ENCODE measurements around the gene RAP1A. TPM values are rescaled to one million over a fixed set of nuclear protein-coding genes. Genes with fewer than 3 reads are reported as not detected.

RAP1A gene
- total RNA-seq, 4 donors from 2014 or later, result 34.0 to 87.2 (median 57.7) TPM

DNA sequence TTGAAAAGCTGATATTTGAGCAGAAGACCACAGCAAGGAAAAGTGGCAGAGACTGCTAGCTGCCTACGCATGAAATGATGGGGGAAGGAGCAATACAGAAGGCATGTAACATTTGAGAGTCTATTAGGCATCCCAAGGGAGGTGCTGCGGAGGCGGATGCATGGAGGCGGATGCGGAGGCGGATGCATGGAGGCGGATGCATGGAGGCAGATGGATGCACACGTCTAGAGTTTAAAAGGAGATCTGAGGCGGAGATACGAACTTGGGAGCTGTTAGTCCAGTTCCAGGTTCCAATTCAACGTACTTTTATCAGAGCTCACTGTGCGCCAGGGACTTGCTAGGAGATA is 135.4 kb downstream of the RAP1A start:
- no peak for TF ChIP-seq POLR2AphosphoS5 (IDR thresholded peaks at IDR 0.05)
- H3K9me3 ChIP-seq, result no peaks in the 10 kb centered on the region
- 0 to 2% methylated on average over 1 to 12 of the region's 12 CpGs for WGBS, 2 donors (ENCODE audit: low coverage in 1 of 2)
- in situ Hi-C loops (cut with MboI; ENCODE audit: low pct_ligation_motif_present in 1 of 4, low pct_unique_long_range_greater_than_20kb in 1 of 4, low sequenced_read_pairs in 3 of 4) (loop anchor here in 3 of 4 donors (10.0 to 25.0 kb wide), 4 partner anchors 240 to 543 kb away; partner anchors contain the start of genes ADORA3 (in 1 of the 3), DENND2D (in 1 of the 3) and TMIGD3 (in 1 of the 3)), intact Hi-C loops (cut with DNase I; ENCODE audit: low total_unique reads) (loop anchor here (10.0 kb wide), 1 partner anchor 250 kb away; the partner anchor contains the start of genes ADORA3 and TMIGD3)
- H3K27ac ChIP-seq, result peak overlapping the region; percentile 87 to 96 (median 89)
- no peaks in the 10 kb centered on the region for H3K27me3 ChIP-seq
- peak; percentile 49 for DNase-seq
- peaks cover 0 to 33% (median 22%) of the 10 kb centered on the region in 4 donors for H3K4me1 ChIP-seq
- H3K4me3 ChIP-seq, result peak overlapping the region; percentile 58 to 87 (median 74)
- no peaks in the 10 kb centered on the region for H3K36me3 ChIP-seq

DNA sequence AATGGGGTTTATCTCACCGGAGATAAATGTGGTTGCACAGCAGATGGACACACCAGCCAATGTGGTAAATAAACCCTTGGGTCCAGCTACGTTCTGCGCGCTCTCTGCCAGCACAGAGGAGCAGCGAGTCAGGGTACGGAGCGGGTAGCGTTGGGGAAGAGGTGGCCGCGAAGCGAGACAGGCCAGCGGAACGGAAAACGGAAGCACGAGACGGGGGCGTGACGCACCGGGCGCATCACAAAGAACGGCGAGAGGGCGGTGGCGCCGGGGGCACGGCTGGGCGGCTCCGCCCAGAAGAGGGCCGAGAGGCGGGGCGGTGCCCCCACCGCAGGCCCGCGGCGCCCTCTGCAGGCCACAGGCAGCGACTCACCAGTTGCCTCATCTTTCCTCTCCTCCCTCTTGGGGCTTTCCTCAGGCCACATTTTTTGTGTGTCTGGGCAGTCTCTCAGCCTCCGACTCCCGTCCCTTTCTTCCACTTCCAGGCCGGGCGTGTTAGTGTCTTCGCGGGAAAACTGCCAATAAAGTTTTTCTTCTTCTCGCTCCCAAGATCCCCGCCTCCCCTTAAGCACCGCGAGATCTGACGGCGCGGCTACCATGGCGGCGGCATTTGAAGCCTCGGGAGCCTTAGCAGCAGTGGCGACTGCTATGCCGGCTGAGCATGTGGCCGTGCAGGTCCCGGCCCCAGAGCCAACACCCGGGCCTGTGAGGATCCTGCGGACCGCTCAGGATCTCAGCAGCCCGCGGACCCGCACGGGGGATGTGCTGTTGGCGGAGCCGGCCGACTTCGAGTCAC is 135.9 kb downstream of the RAP1A start, which contains the start of gene DDX20:
DDX20 (plus strand) TSS at position 571 of the 793 bp plus-strand sequence; CDS start at position 595, 24 bp downstream.
- H3K27me3 ChIP-seq, result no peaks in the 10 kb centered on the region
- H3K27ac ChIP-seq, result peak within 1 kb of the TSS; percentile 87 to 96 (median 89)
- 1% methylated on average over 14 to 57 of the region's 67 CpGs for WGBS, 2 donors (ENCODE audit: low coverage in 1 of 2)
- DNase-seq, result peak; percentile 95
- peak within 1 kb of the TSS; percentile 58 to 87 (median 74) for H3K4me3 ChIP-seq
- no peaks in the 10 kb centered on the region for H3K9me3 ChIP-seq
- TF ChIP-seq POLR2A (IDR thresholded peaks at IDR 0.05), result peak; percentile 61
- TF ChIP-seq, protein P1, sequence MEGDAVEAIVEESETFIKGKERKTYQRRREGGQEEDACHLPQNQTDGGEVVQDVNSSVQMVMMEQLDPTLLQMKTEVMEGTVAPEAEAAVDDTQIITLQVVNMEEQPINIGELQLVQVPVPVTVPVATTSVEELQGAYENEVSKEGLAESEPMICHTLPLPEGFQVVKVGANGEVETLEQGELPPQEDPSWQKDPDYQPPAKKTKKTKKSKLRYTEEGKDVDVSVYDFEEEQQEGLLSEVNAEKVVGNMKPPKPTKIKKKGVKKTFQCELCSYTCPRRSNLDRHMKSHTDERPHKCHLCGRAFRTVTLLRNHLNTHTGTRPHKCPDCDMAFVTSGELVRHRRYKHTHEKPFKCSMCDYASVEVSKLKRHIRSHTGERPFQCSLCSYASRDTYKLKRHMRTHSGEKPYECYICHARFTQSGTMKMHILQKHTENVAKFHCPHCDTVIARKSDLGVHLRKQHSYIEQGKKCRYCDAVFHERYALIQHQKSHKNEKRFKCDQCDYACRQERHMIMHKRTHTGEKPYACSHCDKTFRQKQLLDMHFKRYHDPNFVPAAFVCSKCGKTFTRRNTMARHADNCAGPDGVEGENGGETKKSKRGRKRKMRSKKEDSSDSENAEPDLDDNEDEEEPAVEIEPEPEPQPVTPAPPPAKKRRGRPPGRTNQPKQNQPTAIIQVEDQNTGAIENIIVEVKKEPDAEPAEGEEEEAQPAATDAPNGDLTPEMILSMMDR (IDR thresholded peaks at IDR 0.05), result peak; percentile 79 to 97 (median 86)
- TF ChIP-seq POLR2AphosphoS5 (IDR thresholded peaks at IDR 0.05), result peak; percentile 74 to 85 (median 84)
- TF ChIP-seq EP300 (IDR thresholded peaks at IDR 0.05; ENCODE audit: low read depth), result no peak
- intact Hi-C loops (cut with DNase I; ENCODE audit: low total_unique reads), result loop anchor here (10.0 kb wide), 1 partner anchor 251 kb away; the partner anchor contains the start of genes ADORA3 and TMIGD3
- H3K4me1 ChIP-seq, result peaks cover 0 to 33% (median 22%) of the 10 kb centered on the region in 4 donors
- peaks cover 0 to 3% (median 1%) of the 10 kb centered on the region in 4 donors for H3K36me3 ChIP-seq
- in situ Hi-C loops (cut with MboI; ENCODE audit: low pct_ligation_motif_present in 1 of 4, low pct_unique_long_range_greater_than_20kb in 1 of 4, low sequenced_read_pairs in 3 of 4), result loop anchor here in 3 of 4 donors (10.0 to 25.0 kb wide), 4 partner anchors 241 to 543 kb away; partner anchors contain the start of genes ADORA3 (in 1 of the 3), DENND2D (in 1 of the 3) and TMIGD3 (in 1 of the 3)

DNA sequence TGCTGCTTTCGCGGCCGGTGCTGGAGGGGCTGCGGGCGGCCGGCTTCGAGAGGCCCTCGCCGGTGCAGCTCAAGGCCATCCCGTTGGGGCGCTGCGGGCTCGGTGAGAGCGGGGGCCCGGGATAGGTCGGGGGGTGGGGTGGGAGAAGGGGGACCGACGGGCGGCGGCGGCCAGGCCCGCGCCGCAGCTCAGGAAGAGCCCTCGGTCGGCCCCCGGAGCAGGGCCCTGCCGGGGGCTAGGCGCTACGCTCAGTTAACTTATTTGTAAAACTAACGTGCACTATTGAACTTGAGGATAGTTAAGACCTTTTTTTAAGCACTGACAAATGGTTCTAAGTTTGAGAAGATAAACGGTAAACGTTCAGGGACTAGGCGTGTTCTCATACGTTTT is 136.5 kb downstream of the RAP1A start:
- Histone ChIP-seq H3K4me3 (peak overlapping the region; percentile 47 to 87 (median 68)), H3K27ac (peak overlapping the region; percentile 87 to 96 (median 89)), H3K4me1 (peaks cover 0 to 33% (median 22%) of the 10 kb centered on the region in 4 donors), H3K36me3 (peaks cover 0 to 8% (median 4%) of the 10 kb centered on the region in 4 donors), H3K9me3 (no peaks in the 10 kb centered on the region), H3K27me3 (no peaks in the 10 kb centered on the region)
- in situ Hi-C loops (cut with MboI; ENCODE audit: low pct_ligation_motif_present in 1 of 4, low pct_unique_long_range_greater_than_20kb in 1 of 4, low sequenced_read_pairs in 3 of 4) (loop anchor here in 3 of 4 donors (10.0 to 25.0 kb wide), 4 partner anchors 241 to 544 kb away; partner anchors contain the start of genes ADORA3 (in 1 of the 3), DENND2D (in 1 of the 3) and TMIGD3 (in 1 of the 3)), intact Hi-C loops (cut with DNase I; ENCODE audit: low total_unique reads) (loop anchor here (10.0 kb wide), 1 partner anchor 251 kb away; the partner anchor contains the start of genes ADORA3 and TMIGD3)
- DNase-seq, result no peak
- WGBS, 2 donors (ENCODE audit: low coverage in 1 of 2), result 0% methylated on average over 3 to 24 of the region's 35 CpGs
- no peak for TF ChIP-seq POLR2AphosphoS5 (IDR thresholded peaks at IDR 0.05)

DNA sequence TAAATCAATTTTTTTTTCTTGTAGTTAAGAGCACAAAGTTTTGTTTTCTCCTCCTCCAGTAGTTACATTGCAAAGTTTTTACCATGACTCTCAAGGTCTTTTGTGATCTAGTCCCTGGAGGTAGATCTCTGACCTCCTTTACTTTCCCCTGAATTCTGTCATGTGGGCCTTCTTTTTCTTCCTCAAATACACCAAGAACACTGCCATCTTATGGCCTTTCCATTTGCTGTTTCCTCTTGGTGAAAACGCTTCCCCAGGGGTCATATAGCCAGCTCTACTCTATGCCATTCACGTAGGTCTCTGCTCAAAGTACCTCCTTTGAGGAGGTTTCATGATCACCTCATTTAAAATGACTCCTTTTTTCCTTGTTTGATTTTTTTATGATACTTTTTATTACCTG is 138.8 kb downstream of the RAP1A start:
- no peak for DNase-seq
- H3K27ac ChIP-seq, result peak overlapping the region in 1 of 4 donors; percentile 40
- peaks cover 0 to 33% (median 22%) of the 10 kb centered on the region in 4 donors for H3K4me1 ChIP-seq
- TF ChIP-seq EP300 (IDR thresholded peaks at IDR 0.05; ENCODE audit: low read depth) (no peak), POLR2A (IDR thresholded peaks at IDR 0.05) (no peak), POLR2AphosphoS5 (IDR thresholded peaks at IDR 0.05) (no peak)
- TF ChIP-seq, protein P1 (IDR thresholded peaks at IDR 0.05), result no peak
- no peak overlapping the region for H3K4me3 ChIP-seq
- no peaks in the 10 kb centered on the region for H3K9me3 ChIP-seq
- peaks cover 0 to 31% (median 14%) of the 10 kb centered on the region in 4 donors for H3K36me3 ChIP-seq
- in situ Hi-C loops (cut with MboI; ENCODE audit: low pct_ligation_motif_present in 1 of 4, low pct_unique_long_range_greater_than_20kb in 1 of 4, low sequenced_read_pairs in 3 of 4) (loop anchor here in 3 of 4 donors (10.0 to 25.0 kb wide), 4 partner anchors 244 to 546 kb away; partner anchors contain the start of genes ADORA3 (in 1 of the 3), DENND2D (in 1 of the 3) and TMIGD3 (in 1 of the 3)), intact Hi-C loops (cut with DNase I; ENCODE audit: low total_unique reads) (loop anchor here (10.0 kb wide), 1 partner anchor 254 kb away; the partner anchor contains the start of genes ADORA3 and TMIGD3)
- no peaks in the 10 kb centered on the region for H3K27me3 ChIP-seq
- 0 to 44% methylated on average over 1 to 2 of the region's 2 CpGs for WGBS, 2 donors (ENCODE audit: low coverage in 1 of 2)

All from transverse colon (tissue), 4 donors.